ENCODE results near the gene FA2H. TPM values are rescaled to one million over a fixed set of nuclear protein-coding genes. Genes with fewer than 3 reads are reported as not detected.
"Not testable (repeated sequence)": the region's sequence is repeated elsewhere in the genome, so short reads cannot be mapped to it uniquely, and the experiment has no call there.

Gene FA2H
- polyA plus RNA-seq (2013, experiment 1 of 2; ENCODE audit: insufficient read length) = not detected
- not detected for polyA plus RNA-seq (2013, experiment 2 of 2; ENCODE audit: insufficient read length)

GRCh38 chr16:74774223-74775139 is at the start of gene FA2H:
TSS of gene FA2H (minus strand) at chr16:74774820. CDS start at chr16:74774755, 65 bp downstream.
- peak; percentile 18 for DNase-seq

- DNase-seq = no peak
Observed at GRCh38 chr16:74817851-74818250, 43.2 kb upstream of the FA2H start.

- DNase-seq = peak; percentile 63
Observed at GRCh38 chr16:74813109-74813641, 38.6 kb upstream of the FA2H start.

- no peak for DNase-seq
Observed at GRCh38 chr16:74811911-74812310, 37.3 kb upstream of the FA2H start.

- DNase-seq = not testable (repeated sequence)
Observed at GRCh38 chr16:74811216-74811615, 36.6 kb upstream of the FA2H start.

- DNase-seq = no peak
Observed at GRCh38 chr16:74807052-74807646, 32.5 kb upstream of the FA2H start.

GRCh38 chr16:74800216-74800871 is 25.7 kb upstream of the FA2H start:
- no peak for DNase-seq

- DNase-seq = no peak
Observed at GRCh38 chr16:74797414-74797813, 22.8 kb upstream of the FA2H start.

GRCh38 chr16:74795104-74795503 is 20.5 kb upstream of the FA2H start:
- no peak for DNase-seq

- DNase-seq = no peak
Observed at GRCh38 chr16:74794668-74795067, 20.0 kb upstream of the FA2H start.

- no peak for DNase-seq
Observed at GRCh38 chr16:74793571-74793970, 19.0 kb upstream of the FA2H start.

- DNase-seq = no peak
Observed at GRCh38 chr16:74792225-74792624, 17.6 kb upstream of the FA2H start.

GRCh38 chr16:74791749-74792148 is 17.1 kb upstream of the FA2H start:
- DNase-seq = not testable (repeated sequence)

GRCh38 chr16:74788108-74788507 is 13.5 kb upstream of the FA2H start:
- no peak for DNase-seq

GRCh38 chr16:74785031-74785430 is 10.4 kb upstream of the FA2H start:
- DNase-seq = no peak

- DNase-seq = no peak
Observed at GRCh38 chr16:74778646-74779045, 4.0 kb upstream of the FA2H start.

- no peak for DNase-seq
Observed at GRCh38 chr16:74776926-74777325, 2.3 kb upstream of the FA2H start.

- no peak for DNase-seq
Observed at GRCh38 chr16:74775255-74775654, 635 bp upstream of the FA2H start.

GRCh38 chr16:74773446-74774222 is 986 bp downstream of the FA2H start:
- no peak for DNase-seq

- DNase-seq = no peak
Observed at GRCh38 chr16:74771656-74772315, 2.8 kb downstream of the FA2H start.

GRCh38 chr16:74770831-74771526 is 3.6 kb downstream of the FA2H start:
- DNase-seq = no peak
